Measurements from ENCODE around the gene CRHR1. TPM values are rescaled to one million over a fixed set of nuclear protein-coding genes. Genes with fewer than 3 reads are reported as not detected.

The CRHR1 gene
- total RNA-seq (2021) = not detected in 2 replicates
- Bru-seq, nascent RNA = not detected
- BruChase-seq, experiment 1, labeled RNA remaining after a 2-hour chase = not detected
- not detected for BruChase-seq, experiment 2, labeled RNA remaining after a 6-hour chase
- long read RNA-seq = 0 reads

DNA sequence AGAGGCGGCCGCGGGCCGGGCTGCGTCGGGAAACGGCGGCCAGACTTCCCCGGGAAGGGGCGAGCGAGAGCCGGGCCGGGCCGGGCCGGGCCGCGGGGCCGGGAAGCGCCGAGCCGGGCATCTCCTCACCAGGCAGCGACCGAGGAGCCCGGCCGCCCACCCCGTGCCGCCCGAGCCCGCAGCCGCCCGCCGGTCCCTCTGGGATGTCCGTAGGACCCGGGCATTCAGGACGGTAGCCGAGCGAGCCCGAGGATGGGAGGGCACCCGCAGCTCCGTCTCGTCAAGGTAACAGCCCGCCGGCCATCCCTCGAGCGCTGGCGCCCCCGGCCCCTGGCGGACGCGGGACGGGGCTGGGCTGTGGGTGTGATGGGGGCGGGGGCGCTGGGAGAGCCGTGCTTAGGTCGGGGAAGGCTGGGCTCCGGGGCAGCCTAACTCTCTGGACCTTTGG lies at the start of gene CRHR1:
Gene CRHR1, plus strand, starts transcription at position 28 of the 448 bp plus-strand sequence. Its CDS starts 225 bp downstream, at position 253.
- POLR2A ChIA-PET (ENCODE audit: unreplicated experiment) = no interaction called here

DNA sequence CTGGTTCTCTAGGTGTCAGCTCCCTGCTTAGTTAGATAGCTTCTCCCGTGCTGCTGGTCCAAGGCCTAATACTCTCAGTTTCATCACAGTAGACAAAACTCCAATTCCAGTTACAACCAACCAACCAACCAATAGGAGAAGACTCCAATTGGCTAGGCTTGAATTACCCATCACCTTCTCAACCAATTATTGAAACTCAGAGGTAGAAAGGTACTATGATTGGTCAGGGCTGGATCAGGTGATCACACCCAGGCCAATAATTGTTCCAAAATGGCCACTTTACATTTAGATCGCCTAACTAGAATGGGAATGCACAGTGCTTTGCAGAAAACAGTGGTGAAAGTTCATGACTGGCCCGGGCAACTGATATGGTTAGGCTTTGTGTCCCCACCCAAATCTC lies 49.5 kb upstream of the CRHR1 start:
- POLR2A ChIA-PET (ENCODE audit: unreplicated experiment) = no interaction called here
- intact Hi-C loops (cut with micrococcal nuclease; ENCODE audit: unreplicated experiment) = no loop called here
- no peaks in the 10 kb centered on the region for H3K9me2 ChIP-seq (ENCODE audit: insufficient read depth)

More for the DNA sequence above, at the start of gene CRHR1:
- no peak within 1 kb of the TSS for H3K4me2 ChIP-seq
- CTCF ChIA-PET = interaction anchor here (0.7 kb wide), 1 partner anchor 34 kb away, joined by 4 read pairs; no protein-coding TSS in a partner anchor
- no peaks in the 10 kb centered on the region for H3K9me2 ChIP-seq (ENCODE audit: insufficient read depth)
- no peaks in the 10 kb centered on the region for H3K36me3 ChIP-seq (ENCODE audit: low read depth)
- no peaks in the 10 kb centered on the region for H3F3A ChIP-seq (ENCODE audit: insufficient read depth, low read depth)
- peaks cover 83% of the 10 kb centered on the region for H3K27me3 ChIP-seq (ENCODE audit: insufficient read depth, low read depth)
- H3K9me3 ChIP-seq (ENCODE audit: insufficient read depth, low read depth) = no peaks in the 10 kb centered on the region
- no peak for DNase-seq
- H4K20me1 ChIP-seq (ENCODE audit: insufficient read depth) = no peaks in the 10 kb centered on the region
- BruUV-seq (replicated peaks) = no TSS peak
- no peak within 1 kb of the TSS for H3K4me3 ChIP-seq
- no peak within 1 kb of the TSS for H3K27ac ChIP-seq
- H2AFZ ChIP-seq = no peak within 1 kb of the TSS
- intact Hi-C loops (cut with micrococcal nuclease; ENCODE audit: unreplicated experiment) = no loop called here
- no peaks in the 10 kb centered on the region for H3K4me1 ChIP-seq (replicated peaks; ENCODE audit: insufficient read depth)
- TF ChIP-seq, protein P1, sequence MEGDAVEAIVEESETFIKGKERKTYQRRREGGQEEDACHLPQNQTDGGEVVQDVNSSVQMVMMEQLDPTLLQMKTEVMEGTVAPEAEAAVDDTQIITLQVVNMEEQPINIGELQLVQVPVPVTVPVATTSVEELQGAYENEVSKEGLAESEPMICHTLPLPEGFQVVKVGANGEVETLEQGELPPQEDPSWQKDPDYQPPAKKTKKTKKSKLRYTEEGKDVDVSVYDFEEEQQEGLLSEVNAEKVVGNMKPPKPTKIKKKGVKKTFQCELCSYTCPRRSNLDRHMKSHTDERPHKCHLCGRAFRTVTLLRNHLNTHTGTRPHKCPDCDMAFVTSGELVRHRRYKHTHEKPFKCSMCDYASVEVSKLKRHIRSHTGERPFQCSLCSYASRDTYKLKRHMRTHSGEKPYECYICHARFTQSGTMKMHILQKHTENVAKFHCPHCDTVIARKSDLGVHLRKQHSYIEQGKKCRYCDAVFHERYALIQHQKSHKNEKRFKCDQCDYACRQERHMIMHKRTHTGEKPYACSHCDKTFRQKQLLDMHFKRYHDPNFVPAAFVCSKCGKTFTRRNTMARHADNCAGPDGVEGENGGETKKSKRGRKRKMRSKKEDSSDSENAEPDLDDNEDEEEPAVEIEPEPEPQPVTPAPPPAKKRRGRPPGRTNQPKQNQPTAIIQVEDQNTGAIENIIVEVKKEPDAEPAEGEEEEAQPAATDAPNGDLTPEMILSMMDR (conservative IDR thresholded peaks at IDR 0.05) = no peak
- TF ChIP-seq EZH2 (IDR thresholded peaks at IDR 0.05; ENCODE audit: low read depth) = no peak
- H3K79me2 ChIP-seq (ENCODE audit: low read depth) = no peaks in the 10 kb centered on the region

DNA sequence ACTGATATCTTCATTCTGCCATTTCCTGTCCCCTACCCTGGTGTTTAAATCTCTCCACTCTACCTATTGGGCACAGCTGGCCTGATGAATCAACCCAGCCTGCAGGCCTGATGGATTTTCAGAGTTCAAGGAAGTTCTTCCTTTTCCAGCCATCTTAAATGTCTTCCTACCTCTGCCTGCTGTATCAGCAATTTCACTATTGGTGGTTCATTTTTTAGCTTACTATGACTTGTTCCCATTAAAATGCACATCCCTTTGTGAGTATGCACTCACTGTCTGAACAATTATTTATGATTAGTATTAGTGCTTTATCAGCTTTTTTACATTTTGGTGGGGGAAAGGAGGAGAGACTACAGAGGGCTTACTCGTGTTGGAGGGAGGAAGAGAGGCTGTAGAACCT lies 48.6 kb upstream of the CRHR1 start:
- H3K27me3 ChIP-seq (ENCODE audit: insufficient read depth, low read depth) = peaks cover 82% of the 10 kb centered on the region
- no peaks in the 10 kb centered on the region for H3K36me3 ChIP-seq (ENCODE audit: low read depth)
- intact Hi-C loops (cut with micrococcal nuclease; ENCODE audit: unreplicated experiment) = no loop called here
- H3K4me3 ChIP-seq = no peak overlapping the region
- no peaks in the 10 kb centered on the region; the same call in 1 of the 2 replicates for H3K9me3 ChIP-seq (ENCODE audit: insufficient read depth, low read depth)
- H3K9me2 ChIP-seq (ENCODE audit: insufficient read depth) = no peaks in the 10 kb centered on the region
- BruUV-seq (replicated peaks) = no TSS peak
- CTCF ChIA-PET = no interaction called here
- POLR2A ChIA-PET (ENCODE audit: unreplicated experiment) = no interaction called here
- H3K4me2 ChIP-seq = no peak overlapping the region
- no peaks in the 10 kb centered on the region for H3K79me2 ChIP-seq (ENCODE audit: low read depth)
- H3K4me1 ChIP-seq (replicated peaks; ENCODE audit: insufficient read depth) = no peaks in the 10 kb centered on the region
- TF ChIP-seq, protein P1 (conservative IDR thresholded peaks at IDR 0.05) = no peak
- no peak for TF ChIP-seq EZH2 (IDR thresholded peaks at IDR 0.05; ENCODE audit: low read depth)
- H3K27ac ChIP-seq = no peak overlapping the region
- no peak for DNase-seq
- no peaks in the 10 kb centered on the region; the same call in 1 of the 2 replicates for H4K20me1 ChIP-seq (ENCODE audit: insufficient read depth)
- no peak overlapping the region for H2AFZ ChIP-seq
- H3F3A ChIP-seq (ENCODE audit: insufficient read depth, low read depth) = no peaks in the 10 kb centered on the region

More for the DNA sequence above, 49.5 kb upstream of the CRHR1 start:
- no peaks in the 10 kb centered on the region for H3K4me1 ChIP-seq (replicated peaks; ENCODE audit: insufficient read depth)
- H3K79me2 ChIP-seq (ENCODE audit: low read depth) = no peaks in the 10 kb centered on the region
- H2AFZ ChIP-seq = no peak overlapping the region
- no peak overlapping the region for H3K4me2 ChIP-seq
- no peaks in the 10 kb centered on the region for H3F3A ChIP-seq (ENCODE audit: insufficient read depth, low read depth)
- H3K27ac ChIP-seq = no peak overlapping the region
- H3K4me3 ChIP-seq = no peak overlapping the region
- no peaks in the 10 kb centered on the region; the same call in 1 of the 2 replicates for H3K9me3 ChIP-seq (ENCODE audit: insufficient read depth, low read depth)
- H3K27me3 ChIP-seq (ENCODE audit: insufficient read depth, low read depth) = peaks cover 76% of the 10 kb centered on the region
- TF ChIP-seq EZH2 (IDR thresholded peaks at IDR 0.05; ENCODE audit: low read depth) = no peak
- TF ChIP-seq, protein P1 (conservative IDR thresholded peaks at IDR 0.05) = no peak
- H4K20me1 ChIP-seq (ENCODE audit: insufficient read depth) = no peaks in the 10 kb centered on the region; the same call in 1 of the 2 replicates
- no peaks in the 10 kb centered on the region for H3K36me3 ChIP-seq (ENCODE audit: low read depth)
- CTCF ChIA-PET = no interaction called here
- DNase-seq = no peak
- no TSS peak for BruUV-seq (replicated peaks)
